Neural cell (in vitro differentiated cells): ENCODE results near the gene UNK. TPM values are rescaled to one million over a fixed set of nuclear protein-coding genes. Genes with fewer than 3 reads are reported as not detected.

ENCODE experiments used
- H2AFZ ChIP-seq: fragments of 200-600, 300-800 bp; sonication (generic), shearing (Covaris generic); 2 replicates; pipeline ENCODE4 v1.6.0; 2014; ENCODE audit warnings: low read depth, mild to moderate bottlenecking, antibody characterized with exemption, low read length, moderate library complexity
- H3F3A ChIP-seq: fragments of 200-600 bp; shearing (Covaris generic); 2 replicates; pipeline ENCODE4 v1.6.1; 2016; ENCODE audit warnings: mild to moderate bottlenecking, moderate library complexity, mixed read lengths, antibody characterized with exemption, low read length; ENCODE audit not compliant: insufficient read depth, poor library complexity, severe bottlenecking
- H3K27ac ChIP-seq: fragments of 200-600, 300-800 bp; sonication (generic), shearing (Covaris generic); 2 replicates; pipeline ENCODE4 v1.5.1; 2014; ENCODE audit warnings: mild to moderate bottlenecking, low read length, moderate library complexity
- H3K27me3 ChIP-seq: fragments of 300-800, 200-600 bp; sonication (generic), shearing (Covaris generic); 2 replicates; pipeline ENCODE4 v1.6.0; 2014; ENCODE audit warnings: mild to moderate bottlenecking, low read depth, low read length, moderate library complexity; ENCODE audit not compliant: insufficient read depth
- H3K36me3 ChIP-seq: fragments of 300-800, 200-600 bp; sonication (generic), shearing (Covaris generic); 2 replicates; pipeline ENCODE4 v1.5.1; 2014; ENCODE audit warnings: mild to moderate bottlenecking, antibody characterized with exemption, low read length, moderate library complexity; ENCODE audit not compliant: insufficient read depth
- H3K4me2 ChIP-seq: fragments of 300-800, 200-600 bp; sonication (generic), shearing (Covaris generic); 2 replicates; pipeline ENCODE4 v1.6.0; 2014; ENCODE audit warnings: mild to moderate bottlenecking, low read length
- H3K4me3 ChIP-seq: fragments of 300-800, 200-600 bp; sonication (generic), shearing (Covaris generic); 2 replicates; pipeline ENCODE4 v1.5.1; 2014; ENCODE audit warnings: mild to moderate bottlenecking, low read length, moderate library complexity
- H3K79me2 ChIP-seq: fragments of 200-600 bp; shearing (Covaris generic); replicated peaks from 2 replicates; pipeline ENCODE4 v1.6.0; 2014; ENCODE audit warnings: mild to moderate bottlenecking, low read length, moderate library complexity; ENCODE audit not compliant: insufficient read depth
- H3K9ac ChIP-seq: fragments of 300-800, 200-600 bp; sonication (generic), shearing (Covaris generic); 2 replicates; pipeline ENCODE4 v1.6.1; 2016; ENCODE audit warnings: mild to moderate bottlenecking, low read length, mixed read lengths
- H3K9me2 ChIP-seq: fragments of 200-600 bp; shearing (Covaris generic); 2 replicates; pipeline ENCODE4 v1.6.1; 2016; ENCODE audit warnings: mild to moderate bottlenecking, low read length, mixed read lengths; ENCODE audit not compliant: insufficient read depth
- H3K9me3 ChIP-seq: fragments of 200-600, 300-800 bp; sonication (generic), shearing (Covaris generic); 2 replicates; pipeline ENCODE4 v1.6.1; 2016; ENCODE audit warnings: mild to moderate bottlenecking, mixed run types, low read length, moderate library complexity, mixed read lengths
- H4K20me1 ChIP-seq: fragments of 200-600 bp; shearing (Covaris generic); 2 replicates; pipeline ENCODE4 v1.6.1; 2016; ENCODE audit warnings: mild to moderate bottlenecking, mixed run types; ENCODE audit not compliant: insufficient read depth
- CTCF ChIP-seq: fragments of 450-650 bp; IDR thresholded peaks from 2 replicates; pipeline ENCODE4 v1.5.1; 2014; ENCODE audit warnings: antibody characterized with exemption, mild to moderate bottlenecking, moderate library complexity; ENCODE audit not compliant: poor library complexity, severe bottlenecking
- EP300 ChIP-seq: fragments of 450-650 bp; conservative IDR thresholded peaks from 2 replicates; pipeline ENCODE4 v1.6.1; 2014; ENCODE audit warnings: antibody characterized with exemption, mild to moderate bottlenecking, moderate library complexity; ENCODE audit not compliant: poor library complexity, severe bottlenecking
- EZH2 ChIP-seq: fragments of 200-600, 300-800 bp; shearing (Covaris generic), sonication (generic); IDR thresholded peaks from 2 replicates; pipeline ENCODE4 v1.6.1; 2014; ENCODE audit warnings: antibody characterized with exemption, low read length, borderline replicate concordance, mild to moderate bottlenecking; ENCODE audit not compliant: insufficient read depth, poor library complexity, severe bottlenecking
- MXI1 ChIP-seq: fragments of 450-650 bp; conservative IDR thresholded peaks from 2 replicates; pipeline ENCODE4 v1.6.1; 2014; ENCODE audit warnings: antibody characterized with exemption, mild to moderate bottlenecking; ENCODE audit not compliant: poor library complexity, severe bottlenecking
- POLR2AphosphoS5 ChIP-seq: IDR thresholded peaks from 2 replicates; pipeline ENCODE4 v1.6.1; 2012
- RAD21 ChIP-seq: fragments of 450-650 bp; conservative IDR thresholded peaks from 2 replicates; pipeline ENCODE4 v1.6.1; 2014; ENCODE audit warnings: antibody characterized with exemption, mild to moderate bottlenecking, moderate library complexity
- SMC3 ChIP-seq: fragments of 450-650 bp; conservative IDR thresholded peaks from 2 replicates; pipeline ENCODE4 v1.6.1; 2014; ENCODE audit warnings: antibody characterized with exemption, mild to moderate bottlenecking, moderate library complexity; ENCODE audit not compliant: poor library complexity
- TAF1 ChIP-seq: IDR thresholded peaks from 2 replicates; pipeline ENCODE4 v1.6.1; 2012; ENCODE audit warnings: low read depth
- polyA plus RNA-seq: library from polyadenylated mRNA; depleted of rRNA; stranded (reverse); fragments of >200 nt; gene quantifications from 2 replicates; pipeline ENCODE4 v1.2.3, GENCODE V29; 2014
- TF ChIP-seq, protein P1 (sequence below): IDR thresholded peaks from 2 replicates; pipeline ENCODE4 v1.6.1; 2012; ENCODE audit warnings: borderline replicate concordance

The UNK gene
- polyA plus RNA-seq, 1 donor from 2014 or later: 29.9 TPM

GRCh38 chr17:75825149-75825552 is 40.5 kb downstream of the UNK start:
- Histone ChIP-seq H3K9me3 (no peaks in the 10 kb centered on the region), H3K27me3 (no peaks in the 10 kb centered on the region), H2AFZ (no peak overlapping the region), H3K36me3 (no peaks in the 10 kb centered on the region), H3K4me3 (no peak overlapping the region), H4K20me1 (no peaks in the 10 kb centered on the region), H3K27ac (no peak overlapping the region), H3K79me2 (no peaks in the 10 kb centered on the region), H3K4me2 (no peak overlapping the region), H3K9me2 (no peaks in the 10 kb centered on the region), H3F3A (no peaks in the 10 kb centered on the region), H3K9ac (no peak overlapping the region)
- no peak for TF ChIP-seq EP300
- no peak for TF ChIP-seq CTCF
- TF ChIP-seq SMC3: no peak
- TF ChIP-seq MXI1: no peak
- TF ChIP-seq, protein P1, sequence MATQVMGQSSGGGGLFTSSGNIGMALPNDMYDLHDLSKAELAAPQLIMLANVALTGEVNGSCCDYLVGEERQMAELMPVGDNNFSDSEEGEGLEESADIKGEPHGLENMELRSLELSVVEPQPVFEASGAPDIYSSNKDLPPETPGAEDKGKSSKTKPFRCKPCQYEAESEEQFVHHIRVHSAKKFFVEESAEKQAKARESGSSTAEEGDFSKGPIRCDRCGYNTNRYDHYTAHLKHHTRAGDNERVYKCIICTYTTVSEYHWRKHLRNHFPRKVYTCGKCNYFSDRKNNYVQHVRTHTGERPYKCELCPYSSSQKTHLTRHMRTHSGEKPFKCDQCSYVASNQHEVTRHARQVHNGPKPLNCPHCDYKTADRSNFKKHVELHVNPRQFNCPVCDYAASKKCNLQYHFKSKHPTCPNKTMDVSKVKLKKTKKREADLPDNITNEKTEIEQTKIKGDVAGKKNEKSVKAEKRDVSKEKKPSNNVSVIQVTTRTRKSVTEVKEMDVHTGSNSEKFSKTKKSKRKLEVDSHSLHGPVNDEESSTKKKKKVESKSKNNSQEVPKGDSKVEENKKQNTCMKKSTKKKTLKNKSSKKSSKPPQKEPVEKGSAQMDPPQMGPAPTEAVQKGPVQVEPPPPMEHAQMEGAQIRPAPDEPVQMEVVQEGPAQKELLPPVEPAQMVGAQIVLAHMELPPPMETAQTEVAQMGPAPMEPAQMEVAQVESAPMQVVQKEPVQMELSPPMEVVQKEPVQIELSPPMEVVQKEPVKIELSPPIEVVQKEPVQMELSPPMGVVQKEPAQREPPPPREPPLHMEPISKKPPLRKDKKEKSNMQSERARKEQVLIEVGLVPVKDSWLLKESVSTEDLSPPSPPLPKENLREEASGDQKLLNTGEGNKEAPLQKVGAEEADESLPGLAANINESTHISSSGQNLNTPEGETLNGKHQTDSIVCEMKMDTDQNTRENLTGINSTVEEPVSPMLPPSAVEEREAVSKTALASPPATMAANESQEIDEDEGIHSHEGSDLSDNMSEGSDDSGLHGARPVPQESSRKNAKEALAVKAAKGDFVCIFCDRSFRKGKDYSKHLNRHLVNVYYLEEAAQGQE: no peak
- TF ChIP-seq TAF1: no peak
- TF ChIP-seq EZH2: no peak

DNA sequence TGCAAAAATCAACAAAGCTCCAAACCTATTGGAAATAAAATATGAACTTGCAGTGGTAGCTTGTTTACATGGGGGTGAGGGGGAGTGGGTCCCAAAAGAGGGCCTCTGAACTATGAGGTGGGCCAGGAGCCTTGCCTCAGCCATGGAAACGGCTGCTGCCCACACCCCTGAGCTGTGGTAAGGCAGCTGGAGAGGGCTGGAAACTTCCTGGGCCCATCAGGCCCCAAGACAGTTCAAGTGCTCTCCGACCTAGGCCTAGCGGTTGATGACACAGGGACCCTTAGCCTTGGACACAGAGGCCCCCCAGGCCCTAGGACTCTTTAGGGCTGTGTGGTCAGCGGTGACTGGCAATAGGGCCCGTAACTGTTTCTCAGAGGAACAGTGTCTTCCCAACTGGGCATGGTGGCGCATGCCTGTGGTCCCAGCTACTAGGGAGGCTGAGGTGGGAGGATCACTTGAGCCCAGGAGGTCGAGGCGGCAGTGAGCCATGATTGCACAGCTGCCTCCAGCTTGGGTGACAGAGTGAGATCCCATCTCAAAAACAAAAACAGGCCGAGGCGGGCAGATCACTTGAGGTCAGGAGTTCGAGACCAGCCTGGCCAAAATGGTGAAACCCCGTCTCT is 41.3 kb downstream of the UNK start:
- H3K36me3 ChIP-seq: no peaks in the 10 kb centered on the region
- no peaks in the 10 kb centered on the region for H3K79me2 ChIP-seq
- no peak overlapping the region for H3K4me3 ChIP-seq
- no peak overlapping the region for H3K4me2 ChIP-seq
- H3K9me2 ChIP-seq: no peaks in the 10 kb centered on the region
- no peaks in the 10 kb centered on the region for H3K27me3 ChIP-seq
- H3K9ac ChIP-seq: no peak overlapping the region
- no peak overlapping the region for H2AFZ ChIP-seq
- H3K27ac ChIP-seq: no peak overlapping the region
- TF ChIP-seq MXI1 (no peak), EP300 (no peak), SMC3 (no peak), TAF1 (no peak), POLR2AphosphoS5 (no peak), RAD21 (no peak), CTCF (no peak), EZH2 (no peak)
- TF ChIP-seq, protein P1: no peak
- no peaks in the 10 kb centered on the region for H3F3A ChIP-seq
- H4K20me1 ChIP-seq: no peaks in the 10 kb centered on the region
- no peaks in the 10 kb centered on the region for H3K9me3 ChIP-seq
